IPS-20b (cell line): ENCODE data around the gene SFXN1.
"Not testable (repeated sequence)": the region's sequence is repeated elsewhere in the genome, so short reads cannot be mapped to it uniquely, and the experiment has no call there.

ENCODE experiments used
- H3K27ac ChIP-seq: one replicate; pipeline ENCODE4 v1.5.1; 2013; ENCODE audit warnings: low read length
- H3K27me3 ChIP-seq: 2 replicates; pipeline ENCODE4 v1.6.1; 2013; ENCODE audit warnings: mild to moderate bottlenecking, low read length, inconsistent platforms; ENCODE audit not compliant: insufficient read depth
- H3K36me3 ChIP-seq: 2 replicates; pipeline ENCODE4 v1.6.1; 2013; ENCODE audit warnings: low read depth, mild to moderate bottlenecking, inconsistent platforms, low read length, moderate library complexity; ENCODE audit not compliant: insufficient read depth
- H3K4me1 ChIP-seq: 2 replicates; pipeline ENCODE4 v1.6.1; 2013; ENCODE audit warnings: mild to moderate bottlenecking, control low read depth, inconsistent platforms, low read length, moderate library complexity; ENCODE audit not compliant: insufficient read depth
- H3K4me3 ChIP-seq: 2 replicates; pipeline ENCODE4 v1.5.1; 2013; ENCODE audit warnings: mild to moderate bottlenecking, low read length, inconsistent platforms
- H3K9ac ChIP-seq: 2 replicates; pipeline ENCODE4 v1.6.1; 2013; ENCODE audit warnings: low read depth, mild to moderate bottlenecking, inconsistent platforms, low read length, moderate library complexity
- H3K9me3 ChIP-seq: 2 replicates; pipeline ENCODE4 v1.6.1; 2013; ENCODE audit warnings: mild to moderate bottlenecking, low read depth, low read length, inconsistent platforms; ENCODE audit not compliant: insufficient read depth

SFXN1 gene

GRCh38 chr5:175484322-175484721 lies 6.0 kb downstream of the SFXN1 start:
- Histone ChIP-seq H3K27ac (no peak overlapping the region), H3K27me3 (no peaks in the 10 kb centered on the region), H3K4me3 (no peak overlapping the region), H3K36me3 (peaks cover 81% of the 10 kb centered on the region), H3K9ac (no peak overlapping the region), H3K4me1 (peaks cover 6% of the 10 kb centered on the region; the same call in 1 of the 2 replicates), H3K9me3 (no peaks in the 10 kb centered on the region)

- Histone ChIP-seq H3K9ac (no peak overlapping the region), H3K27me3 (no peaks in the 10 kb centered on the region), H3K36me3 (peaks cover 86% of the 10 kb centered on the region), H3K4me1 (peaks cover under 1% of the 10 kb centered on the region; the same call in 1 of the 2 replicates), H3K27ac (no peak overlapping the region), H3K4me3 (no peak overlapping the region), H3K9me3 (no peaks in the 10 kb centered on the region)
Observed at GRCh38 chr5:175484829-175485228, 6.5 kb downstream of the SFXN1 start.

- H3K27me3 ChIP-seq, result no peaks in the 10 kb centered on the region
- H3K36me3 ChIP-seq, result peaks cover 90% of the 10 kb centered on the region
- no peaks in the 10 kb centered on the region for H3K4me1 ChIP-seq
- H3K4me3 ChIP-seq, result no peak overlapping the region
- H3K9ac ChIP-seq, result no peak overlapping the region
- H3K9me3 ChIP-seq, result no peaks in the 10 kb centered on the region
- no peak overlapping the region for H3K27ac ChIP-seq
Observed at GRCh38 chr5:175485631-175486030, 7.3 kb downstream of the SFXN1 start.

GRCh38 chr5:175487514-175488222 lies 9.3 kb downstream of the SFXN1 start:
- no peaks in the 10 kb centered on the region for H3K27me3 ChIP-seq
- H3K9ac ChIP-seq, result no peak overlapping the region
- no peaks in the 10 kb centered on the region for H3K4me1 ChIP-seq
- no peak overlapping the region for H3K4me3 ChIP-seq
- no peaks in the 10 kb centered on the region for H3K9me3 ChIP-seq
- H3K36me3 ChIP-seq, result peaks cover 84% of the 10 kb centered on the region
- no peak overlapping the region for H3K27ac ChIP-seq

GRCh38 chr5:175489693-175490443 lies 11.5 kb downstream of the SFXN1 start:
- Histone ChIP-seq H3K36me3 (peaks cover 85% of the 10 kb centered on the region), H3K4me1 (no peaks in the 10 kb centered on the region), H3K27ac (no peak overlapping the region), H3K27me3 (no peaks in the 10 kb centered on the region), H3K9ac (no peak overlapping the region), H3K9me3 (no peaks in the 10 kb centered on the region), H3K4me3 (no peak overlapping the region)

- no peaks in the 10 kb centered on the region for H3K9me3 ChIP-seq
- no peaks in the 10 kb centered on the region for H3K4me1 ChIP-seq
- H3K9ac ChIP-seq, result no peak overlapping the region
- H3K27ac ChIP-seq, result no peak overlapping the region
- no peak overlapping the region for H3K4me3 ChIP-seq
- no peaks in the 10 kb centered on the region for H3K27me3 ChIP-seq
- H3K36me3 ChIP-seq, result peaks cover 78% of the 10 kb centered on the region
Observed at GRCh38 chr5:175491223-175491622, 12.9 kb downstream of the SFXN1 start.

GRCh38 chr5:175493260-175493659 lies 14.9 kb downstream of the SFXN1 start:
- Histone ChIP-seq H3K27me3 (no peaks in the 10 kb centered on the region), H3K4me1 (no peaks in the 10 kb centered on the region), H3K9me3 (no peaks in the 10 kb centered on the region), H3K36me3 (peaks cover 81% of the 10 kb centered on the region), H3K4me3 (no peak overlapping the region), H3K27ac (no peak overlapping the region), H3K9ac (no peak overlapping the region)

GRCh38 chr5:175493726-175494125 lies 15.4 kb downstream of the SFXN1 start:
- H3K27ac ChIP-seq, result no peak overlapping the region
- no peak overlapping the region for H3K4me3 ChIP-seq
- no peaks in the 10 kb centered on the region for H3K9me3 ChIP-seq
- H3K36me3 ChIP-seq, result peaks cover 81% of the 10 kb centered on the region
- no peaks in the 10 kb centered on the region for H3K4me1 ChIP-seq
- no peak overlapping the region for H3K9ac ChIP-seq
- no peaks in the 10 kb centered on the region for H3K27me3 ChIP-seq

GRCh38 chr5:175494264-175495183 lies 16.2 kb downstream of the SFXN1 start:
- Histone ChIP-seq H3K9ac (no peak overlapping the region), H3K9me3 (no peaks in the 10 kb centered on the region), H3K36me3 (peaks cover 79% of the 10 kb centered on the region), H3K27me3 (no peaks in the 10 kb centered on the region), H3K27ac (no peak overlapping the region), H3K4me3 (no peak overlapping the region), H3K4me1 (no peaks in the 10 kb centered on the region)

GRCh38 chr5:175501759-175502158 lies 23.4 kb downstream of the SFXN1 start:
- peaks cover 50% of the 10 kb centered on the region for H3K36me3 ChIP-seq
- H3K4me3 ChIP-seq, result peak overlapping the region; percentile 1; the same call in 1 of the 2 replicates
- no peaks in the 10 kb centered on the region for H3K9me3 ChIP-seq
- no peak overlapping the region for H3K27ac ChIP-seq
- H3K9ac ChIP-seq, result no peak overlapping the region
- no peaks in the 10 kb centered on the region for H3K27me3 ChIP-seq
- H3K4me1 ChIP-seq, result peaks cover 7% of the 10 kb centered on the region; the same call in 1 of the 2 replicates

- not testable (repeated sequence) for H3K9ac ChIP-seq, H3K27ac ChIP-seq, H3K27me3 ChIP-seq, H3K9me3 ChIP-seq, H3K4me1 ChIP-seq, H3K4me3 ChIP-seq
- peaks cover 68% of the 10 kb centered on the region for H3K36me3 ChIP-seq
Observed at GRCh38 chr5:175507671-175508070, 29.3 kb downstream of the SFXN1 start.
